HG03378 (cell line): ENCODE measurements around the gene CADM1.

Experiments used
- ATAC-seq: cut with Tn5 transposase; IDR thresholded peaks from one replicate; pipeline ENCODE4 v1.9.1; 2021; ENCODE audit warnings: mild to moderate bottlenecking, moderate library complexity; ENCODE audit not compliant: unreplicated experiment

The CADM1 gene

DNA sequence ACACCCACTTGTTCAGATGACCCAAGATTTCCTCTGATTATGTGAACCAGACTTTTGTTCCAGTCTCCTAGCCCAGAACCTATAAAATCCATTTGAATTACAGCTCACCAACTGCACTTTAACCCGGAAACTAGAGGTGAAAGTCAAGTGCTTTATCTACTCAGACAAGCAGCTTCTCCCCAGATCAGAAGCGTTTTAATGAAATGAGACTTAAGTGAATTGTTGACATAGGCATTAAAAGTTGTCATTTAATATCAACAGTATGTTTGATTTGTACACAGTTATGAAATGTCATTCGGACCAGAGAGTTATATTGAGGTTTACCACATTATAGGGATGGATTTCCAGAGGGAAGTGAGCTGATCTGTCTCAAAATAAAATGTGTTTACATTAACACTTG lies 52.0 kb downstream of the CADM1 start:
- no peak for ATAC-seq

GRCh38 chr11:115450519-115450918 lies 53.7 kb downstream of the CADM1 start:
- ATAC-seq: no peak

GRCh38 chr11:115447273-115447864 lies 56.8 kb downstream of the CADM1 start:
- no peak for ATAC-seq

GRCh38 chr11:115446214-115446613 lies 58.0 kb downstream of the CADM1 start:
- no peak for ATAC-seq

DNA sequence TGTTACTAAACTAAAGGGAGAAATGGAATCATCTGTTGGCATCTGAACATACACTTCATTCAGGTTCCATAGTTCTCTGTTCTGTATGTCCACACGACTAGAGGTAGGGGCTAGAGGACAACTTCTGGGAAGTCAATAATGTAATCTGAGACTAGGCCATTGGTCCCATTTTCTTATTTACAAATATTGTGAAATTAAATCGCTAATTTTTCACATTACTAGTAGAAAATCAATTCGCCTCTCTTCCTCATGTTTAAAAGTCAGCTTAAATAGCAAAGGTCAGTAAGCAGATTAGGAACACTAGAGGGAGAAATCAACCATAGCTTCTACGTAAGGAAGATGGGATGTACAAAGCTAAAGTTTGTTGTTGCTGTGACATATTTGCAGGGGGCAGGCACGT lies 59.7 kb downstream of the CADM1 start:
- no peak for ATAC-seq

GRCh38 chr11:115439969-115440540 lies 64.2 kb downstream of the CADM1 start:
- no peak for ATAC-seq

GRCh38 chr11:115439385-115439784 lies 64.8 kb downstream of the CADM1 start:
- no peak for ATAC-seq

- ATAC-seq: no peak
These were observed 66.2 kb downstream of the CADM1 start for GRCh38 chr11:115437902-115438575.

GRCh38 chr11:115430345-115430744 lies 73.9 kb downstream of the CADM1 start:
- ATAC-seq: no peak

- no peak for ATAC-seq
These were observed 75.9 kb downstream of the CADM1 start for GRCh38 chr11:115428306-115428705.

GRCh38 chr11:115425816-115426215 lies 78.4 kb downstream of the CADM1 start:
- no peak for ATAC-seq

DNA sequence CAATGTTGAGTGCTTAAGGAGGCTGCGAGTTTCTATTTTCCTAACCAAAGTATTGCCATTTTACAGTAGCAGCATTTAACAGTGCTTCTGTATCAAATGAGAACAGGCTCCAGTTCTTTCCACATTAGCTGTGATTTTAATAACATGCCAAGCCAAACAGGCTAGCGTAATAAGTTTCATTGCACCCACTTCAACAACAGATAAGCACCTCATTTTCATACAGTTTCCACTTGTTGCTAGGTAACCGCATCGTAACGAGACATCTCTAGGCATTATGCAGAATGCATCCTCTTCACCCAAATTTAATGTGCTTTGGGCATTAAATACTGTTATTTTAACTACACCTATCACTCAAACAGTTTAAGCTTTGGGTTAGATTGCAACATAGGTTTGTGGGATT lies 79.0 kb downstream of the CADM1 start:
- ATAC-seq: no peak

DNA sequence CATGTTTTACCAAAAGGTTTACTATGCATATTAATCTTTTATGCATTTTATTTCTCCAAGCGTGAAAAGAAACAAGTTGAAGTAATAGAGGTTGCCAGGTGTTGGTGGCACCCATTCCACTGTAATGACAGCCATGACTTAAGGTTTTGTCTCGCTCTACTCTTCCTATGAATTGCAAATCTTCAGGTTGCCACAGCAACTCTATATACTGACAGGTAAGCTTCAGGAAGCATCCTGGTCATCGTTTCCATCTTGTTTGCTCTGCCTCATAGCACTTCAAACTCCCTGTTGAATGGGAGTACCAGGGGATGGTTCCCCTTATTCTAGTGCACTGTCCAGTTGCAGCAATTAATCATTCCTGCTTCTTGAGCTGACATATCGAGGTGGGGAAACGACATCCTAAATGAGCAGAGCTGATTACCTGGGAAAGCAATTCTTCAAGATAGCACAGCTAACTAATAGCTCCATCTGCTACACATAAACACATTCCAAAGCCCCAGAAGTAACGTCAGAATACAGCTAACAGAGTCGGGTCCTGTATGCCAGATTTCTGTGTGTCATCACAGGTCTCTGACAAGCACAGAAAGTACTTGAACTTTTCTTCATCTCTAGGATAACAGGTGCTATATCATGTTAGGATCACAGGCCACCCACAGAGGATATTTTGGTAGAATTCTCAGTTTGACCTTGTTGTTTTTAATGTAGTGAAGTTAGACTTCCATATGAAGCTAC lies 80.3 kb downstream of the CADM1 start:
- ATAC-seq: no peak

- no peak for ATAC-seq
These were observed 82.1 kb downstream of the CADM1 start for GRCh38 chr11:115421992-115422689.

- no peak for ATAC-seq
These were observed 82.7 kb downstream of the CADM1 start for GRCh38 chr11:115421352-115421991.

DNA sequence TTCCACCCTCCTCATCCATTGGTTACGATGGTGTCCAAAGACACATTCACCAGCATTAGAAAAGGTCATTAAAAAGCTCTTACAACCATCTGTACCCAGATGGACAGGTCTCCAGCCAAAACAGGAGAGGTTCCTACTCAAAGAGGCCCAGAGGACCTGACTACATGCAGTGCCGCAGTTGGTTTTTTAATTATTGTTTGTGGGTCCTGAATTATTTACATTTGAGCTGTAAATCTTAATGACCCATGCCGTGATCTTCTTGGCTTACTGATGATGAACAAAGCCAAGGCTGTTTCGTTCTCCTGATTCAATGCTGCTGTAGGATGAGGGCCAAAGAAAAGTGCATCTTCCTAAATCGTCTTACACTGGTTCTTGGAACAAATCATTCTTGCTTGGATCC lies 83.7 kb downstream of the CADM1 start:
- no peak for ATAC-seq

- ATAC-seq: no peak
These were observed 85.6 kb downstream of the CADM1 start for GRCh38 chr11:115418626-115419025.

GRCh38 chr11:115418081-115418480 lies 86.1 kb downstream of the CADM1 start:
- no peak for ATAC-seq

DNA sequence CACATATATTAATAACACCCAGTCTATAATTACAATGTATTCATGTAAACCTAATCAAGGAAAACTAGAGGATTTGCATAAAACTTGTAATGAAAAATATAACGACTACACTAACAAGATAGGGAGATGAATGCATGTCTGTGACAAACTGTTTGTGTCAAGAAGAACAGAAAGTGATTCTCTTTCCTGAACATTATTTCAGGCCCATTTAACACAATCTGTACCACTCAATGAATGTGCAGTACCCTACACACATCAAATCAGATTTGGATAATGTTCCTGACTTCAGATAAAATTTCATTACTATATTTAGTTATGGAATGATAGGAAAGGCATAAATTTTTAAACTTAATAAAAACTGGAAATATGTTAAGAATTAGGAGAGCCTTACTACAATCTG lies 93.1 kb downstream of the CADM1 start:
- no peak for ATAC-seq

DNA sequence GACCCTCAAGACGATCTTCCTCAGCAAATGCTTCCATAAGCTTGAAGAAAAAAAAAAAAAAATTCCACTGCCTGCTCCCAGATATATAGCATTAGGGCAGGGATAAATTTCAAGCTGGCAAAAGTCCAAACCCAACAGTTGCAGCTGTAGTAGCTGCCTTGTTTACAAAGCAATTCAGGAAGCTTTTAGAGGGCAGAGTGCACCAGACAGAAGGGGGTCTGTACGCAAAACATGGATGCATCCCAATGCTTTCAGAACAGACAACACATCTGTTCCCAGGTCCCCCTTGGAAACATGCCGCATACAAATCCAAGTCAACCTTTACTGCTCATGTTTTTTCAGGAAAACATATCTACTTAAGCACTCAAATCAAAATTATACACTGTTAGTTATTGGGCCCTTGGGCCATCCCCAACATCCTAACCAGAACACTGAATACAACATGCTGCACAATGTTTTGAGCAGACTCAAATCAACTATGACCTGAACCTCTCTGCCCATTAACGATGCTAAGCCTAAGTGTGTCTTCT lies 94.5 kb downstream of the CADM1 start:
- ATAC-seq: no peak
